Measurements from ENCODE around the gene ADGRB3.
"Not testable (repeated sequence)": the region's sequence is repeated elsewhere in the genome, so short reads cannot be mapped to it uniquely, and the experiment has no call there.

Gene ADGRB3

GRCh38 chr6:68655028-68655427, 19.9 kb downstream of the ADGRB3 start:
- CTCF ChIA-PET, result no interaction called here

GRCh38 chr6:68657374-68658139, 22.5 kb downstream of the ADGRB3 start:
- CTCF ChIA-PET, result no interaction called here
- no peaks in the 10 kb centered on the region for H3K9me3 Mint-ChIP-seq
- no peaks in the 10 kb centered on the region for H3K4me1 Mint-ChIP-seq
- no peaks in the 10 kb centered on the region for H3K27me3 Mint-ChIP-seq
- no peak overlapping the region for H3K27ac Mint-ChIP-seq
- H3K36me3 Mint-ChIP-seq, result no peaks in the 10 kb centered on the region
- H3K4me3 Mint-ChIP-seq, result no peak overlapping the region
- DNase-seq, result no peak

More at GRCh38 chr6:68655028-68655427, 19.9 kb downstream of the ADGRB3 start:
- no peak overlapping the region for H3K27ac Mint-ChIP-seq
- H3K4me1 Mint-ChIP-seq, result no peaks in the 10 kb centered on the region
- no peak overlapping the region for H3K4me3 Mint-ChIP-seq
- H3K36me3 Mint-ChIP-seq, result no peaks in the 10 kb centered on the region
- no peaks in the 10 kb centered on the region for H3K9me3 Mint-ChIP-seq
- no peaks in the 10 kb centered on the region for H3K27me3 Mint-ChIP-seq
- DNase-seq, result no peak

- no peaks in the 10 kb centered on the region for H3K9me3 Mint-ChIP-seq
- H3K27ac Mint-ChIP-seq, result no peak overlapping the region
- no peaks in the 10 kb centered on the region for H3K27me3 Mint-ChIP-seq
- CTCF ChIA-PET, result no interaction called here
- no peak for DNase-seq
- H3K36me3 Mint-ChIP-seq, result no peaks in the 10 kb centered on the region
- no peak overlapping the region for H3K4me3 Mint-ChIP-seq
- H3K4me1 Mint-ChIP-seq, result no peaks in the 10 kb centered on the region
Observed at GRCh38 chr6:68658338-68658737, 23.3 kb downstream of the ADGRB3 start.

GRCh38 chr6:68673255-68673654, 38.2 kb downstream of the ADGRB3 start:
- no peak for DNase-seq
- Mint-ChIP-seq H3K36me3 (no peaks in the 10 kb centered on the region), H3K9me3 (no peaks in the 10 kb centered on the region), H3K4me3 (no peak overlapping the region), H3K27me3 (no peaks in the 10 kb centered on the region), H3K4me1 (no peaks in the 10 kb centered on the region), H3K27ac (no peak overlapping the region)
- CTCF ChIA-PET, result no interaction called here

- CTCF ChIA-PET, result no interaction called here
- no peaks in the 10 kb centered on the region for H3K9me3 Mint-ChIP-seq
- no peak overlapping the region for H3K4me3 Mint-ChIP-seq
- DNase-seq, result no peak
- H3K27ac Mint-ChIP-seq, result no peak overlapping the region
- H3K4me1 Mint-ChIP-seq, result no peaks in the 10 kb centered on the region
- H3K36me3 Mint-ChIP-seq, result no peaks in the 10 kb centered on the region
- no peaks in the 10 kb centered on the region for H3K27me3 Mint-ChIP-seq
Observed at GRCh38 chr6:68675548-68675947, 40.5 kb downstream of the ADGRB3 start.

- H3K4me1 Mint-ChIP-seq, H3K36me3 Mint-ChIP-seq, H3K4me3 Mint-ChIP-seq, H3K27ac Mint-ChIP-seq, DNase-seq, CTCF ChIA-PET, H3K27me3 Mint-ChIP-seq, H3K9me3 Mint-ChIP-seq: not testable (repeated sequence)
Observed at GRCh38 chr6:68676094-68676493, 41.0 kb downstream of the ADGRB3 start.

- no peak overlapping the region for H3K4me3 Mint-ChIP-seq
- H3K27me3 Mint-ChIP-seq, result no peaks in the 10 kb centered on the region
- CTCF ChIA-PET, result interaction anchor here (1.2 kb wide), 1 partner anchor 14 kb away, joined by 3 read pairs; no protein-coding TSS in a partner anchor
- H3K36me3 Mint-ChIP-seq, result no peaks in the 10 kb centered on the region
- no peaks in the 10 kb centered on the region for H3K9me3 Mint-ChIP-seq
- no peak for DNase-seq
- no peaks in the 10 kb centered on the region for H3K4me1 Mint-ChIP-seq
- no peak overlapping the region for H3K27ac Mint-ChIP-seq
Observed at GRCh38 chr6:68677058-68677457, 42.0 kb downstream of the ADGRB3 start.

GRCh38 chr6:68679399-68679798, 44.3 kb downstream of the ADGRB3 start:
- Mint-ChIP-seq H3K36me3 (no peaks in the 10 kb centered on the region), H3K4me3 (no peak overlapping the region), H3K9me3 (no peaks in the 10 kb centered on the region), H3K27me3 (no peaks in the 10 kb centered on the region), H3K4me1 (no peaks in the 10 kb centered on the region), H3K27ac (no peak overlapping the region)
- CTCF ChIA-PET, result no interaction called here
- DNase-seq, result no peak

- no peaks in the 10 kb centered on the region for H3K9me3 Mint-ChIP-seq
Observed at GRCh38 chr6:68680264-68680663, 45.2 kb downstream of the ADGRB3 start.

GRCh38 chr6:68689910-68690309, 54.8 kb downstream of the ADGRB3 start:
- H3K4me1 Mint-ChIP-seq, result no peaks in the 10 kb centered on the region
- CTCF ChIA-PET, result no interaction called here
- no peak overlapping the region for H3K4me3 Mint-ChIP-seq
- H3K27ac Mint-ChIP-seq, result no peak overlapping the region
- H3K9me3 Mint-ChIP-seq, result no peaks in the 10 kb centered on the region
- DNase-seq, result no peak
- no peaks in the 10 kb centered on the region for H3K27me3 Mint-ChIP-seq
- H3K36me3 Mint-ChIP-seq, result no peaks in the 10 kb centered on the region

More at GRCh38 chr6:68680264-68680663, 45.2 kb downstream of the ADGRB3 start:
- Mint-ChIP-seq H3K4me1 (no peaks in the 10 kb centered on the region), H3K36me3 (no peaks in the 10 kb centered on the region), H3K27ac (no peak overlapping the region), H3K27me3 (no peaks in the 10 kb centered on the region), H3K4me3 (no peak overlapping the region)
- no peak for DNase-seq
- CTCF ChIA-PET, result no interaction called here

- Mint-ChIP-seq H3K36me3 (no peaks in the 10 kb centered on the region), H3K27ac (no peak overlapping the region), H3K4me3 (no peak overlapping the region), H3K9me3 (no peaks in the 10 kb centered on the region), H3K4me1 (no peaks in the 10 kb centered on the region), H3K27me3 (no peaks in the 10 kb centered on the region)
- no peak for DNase-seq
- CTCF ChIA-PET, result interaction anchor here (1.0 kb wide), 1 partner anchor 14 kb away, joined by 3 read pairs; no protein-coding TSS in a partner anchor
Observed at GRCh38 chr6:68691120-68691519, 56.0 kb downstream of the ADGRB3 start.

- Mint-ChIP-seq H3K4me3 (no peak overlapping the region), H3K36me3 (no peaks in the 10 kb centered on the region)
- CTCF ChIA-PET, result no interaction called here
Observed at GRCh38 chr6:68693271-68693670, 58.2 kb downstream of the ADGRB3 start.

GRCh38 chr6:68695403-68695802, 60.3 kb downstream of the ADGRB3 start:
- DNase-seq, result no peak
- H3K27me3 Mint-ChIP-seq, result no peaks in the 10 kb centered on the region
- H3K36me3 Mint-ChIP-seq, result no peaks in the 10 kb centered on the region
- CTCF ChIA-PET, result no interaction called here
- no peaks in the 10 kb centered on the region for H3K9me3 Mint-ChIP-seq
- no peak overlapping the region for H3K27ac Mint-ChIP-seq
- no peak overlapping the region for H3K4me3 Mint-ChIP-seq
- H3K4me1 Mint-ChIP-seq, result no peaks in the 10 kb centered on the region

More at GRCh38 chr6:68693271-68693670, 58.2 kb downstream of the ADGRB3 start:
- Mint-ChIP-seq H3K9me3 (no peaks in the 10 kb centered on the region), H3K4me1 (no peaks in the 10 kb centered on the region), H3K27me3 (no peaks in the 10 kb centered on the region), H3K27ac (no peak overlapping the region)
- DNase-seq, result no peak

- Mint-ChIP-seq H3K36me3 (no peaks in the 10 kb centered on the region), H3K27me3 (no peaks in the 10 kb centered on the region), H3K9me3 (no peaks in the 10 kb centered on the region), H3K4me3 (no peak overlapping the region), H3K4me1 (no peaks in the 10 kb centered on the region), H3K27ac (no peak overlapping the region)
- DNase-seq, result no peak
- CTCF ChIA-PET, result no interaction called here
Observed at GRCh38 chr6:68695838-68696237, 60.8 kb downstream of the ADGRB3 start.

GRCh38 chr6:68697394-68697793, 62.3 kb downstream of the ADGRB3 start:
- H3K4me3 Mint-ChIP-seq, result no peak overlapping the region
- no peaks in the 10 kb centered on the region for H3K27me3 Mint-ChIP-seq
- CTCF ChIA-PET, result no interaction called here
- no peaks in the 10 kb centered on the region for H3K9me3 Mint-ChIP-seq
- H3K4me1 Mint-ChIP-seq, result no peaks in the 10 kb centered on the region
- H3K27ac Mint-ChIP-seq, result no peak overlapping the region
- no peaks in the 10 kb centered on the region for H3K36me3 Mint-ChIP-seq
- no peak for DNase-seq

All from activated naive CD4-positive, alpha-beta T cell treated with anti-CD3 and anti-CD28 coated beads, Interleukin-2, amount 10 ng/mL, durations not matched to agents 7 days and 5 days (primary cell).